K562 (cell line): ENCODE measurements around the gene NHLRC2. TPM values are rescaled to one million over a fixed set of nuclear protein-coding genes. Genes with fewer than 3 reads are reported as not detected.

Experiments
- EP300 ChIP-seq: IDR thresholded peaks from 2 replicates; pipeline ENCODE4 v1.6.1; 2012; ENCODE audit warnings: low read length, improper control_type of control experiment
- ETV1 ChIP-seq: fragments of 450-650 bp; conservative IDR thresholded peaks from 2 replicates; pipeline ENCODE4 v1.6.1; 2016; ENCODE audit warnings: missing genetic modification characterization, control low read depth, low read depth, missing compliant biosample characterization
- NFIC ChIP-seq: fragments of 450-650 bp; IDR thresholded peaks from 2 replicates; pipeline ENCODE4 v1.6.1; 2017; ENCODE audit warnings: mild to moderate bottlenecking, inconsistent platforms
- RCOR1 ChIP-seq, 2 experiments: IDR thresholded peaks; 2 replicates each; pipeline ENCODE4 v1.6.1; 2012; ENCODE audit warnings: low read depth in 2 of 2, low read length in 2 of 2, borderline replicate concordance in 1 of 2, improper control_type of control experiment in 1 of 2
- STAG1 ChIP-seq: sonication (generic); formaldehyde crosslinking; IDR thresholded peaks from 2 replicates; pipeline ENCODE4 v1.5.0; 2020; ENCODE audit warnings: missing genetic modification reagents, borderline replicate concordance
- TRIM28 ChIP-seq: fragments of 450-650 bp; IDR thresholded peaks from 2 replicates; pipeline ENCODE4 v1.6.1; 2017
- ZBTB40 ChIP-seq, 2 experiments: fragments of 450-650 bp in 1 of 2; sonication (generic) in 1 of 2; formaldehyde crosslinking in 1 of 2; IDR thresholded peaks; 2 replicates each; pipeline versions ENCODE4 v1.7.1 to v1.9.0; 2016 to 2022; ENCODE audit warnings: inconsistent platforms in 1 of 2, mild to moderate bottlenecking in 1 of 2, missing genetic modification reagents in 1 of 2
- ZFP91 ChIP-seq: sonication (generic); formaldehyde crosslinking; IDR thresholded peaks from 2 replicates; pipeline ENCODE4 v1.8.0; 2022; ENCODE audit warnings: mild to moderate bottlenecking, missing genetic modification reagents
- polyA plus RNA-seq, 8 experiments: library from polyadenylated mRNA; depleted of rRNA in 4 of 8; stranded (reverse) in 5 of 8; unstranded in 3 of 8; fragments of >200 nt; fragmentation: Nextera tagmentation in 2 of 8; fragmentation: Illumina TruSeq in 1 of 8; extraction: Ambion mirVana in 2 of 8; extraction: Trizol in 1 of 8; gene quantifications; 2 replicates each; pipeline versions ENCODE4 v1.2.1 to v1.2.3, GENCODE V29; 2011 to 2014; ENCODE audit warnings: inconsistent platforms in 1 of 8, missing spikeins in 1 of 8
- total RNA-seq, 7 experiments: library from RNA; depleted of rRNA in 6 of 7; stranded (reverse); fragments of >200 nt in 6 of 7; fragmentation: Illumina TruSeq in 2 of 7; extraction: Trizol in 2 of 7; gene quantifications; 2 replicates each; pipeline versions ENCODE4 v1.2.1 to v1.2.3, GENCODE V29; 2011 to 2021; ENCODE audit warnings: low replicate concordance in 1 of 7

NHLRC2 gene
- total and polyA plus RNA-seq, 9 of the 15 experiments (the other 6 are each of a cell fraction or from before 2014, with no cell fraction given): 1.5 to 22.4 (median 10.3) TPM

- TF ChIP-seq RCOR1 (IDR thresholded peaks at IDR 0.05; ENCODE audit: borderline replicate concordance in 1 of 2, low read depth in 2 of 2, low read length in 2 of 2) (peak in 1 of 2 experiments; percentile 47; a peak in 1 of 4 replicates), ZFP91 (CRISPR knock-in tag) (0 out of 2 replicates have a peak, but pooled peaks have one; percentile 51), ZBTB40 (IDR thresholded peaks at IDR 0.05) (no peak), ZBTB40 (CRISPR knock-in tag; IDR thresholded peaks at IDR 0.05) (no peak), TRIM28 (no peak), NFIC (peak; percentile 47), EP300 (peak; percentile 59; the same call in 1 of the 2 replicates), ETV1 (tag) (peak; percentile 63), STAG1 (CRISPR knock-in tag) (no peak)
Observed at GRCh38 chr10:113822174-113822573, 32.3 kb upstream of the NHLRC2 start (continued).
